IPS-18a (cell line): Measurements from ENCODE around the gene STK33.

Source experiments
- H3K27ac ChIP-seq: one replicate; pipeline ENCODE4 v1.5.1; 2013; ENCODE audit warnings: low read length
- H3K27me3 ChIP-seq: one replicate; pipeline ENCODE4 v1.6.1; 2013; ENCODE audit warnings: mild to moderate bottlenecking, low read length; ENCODE audit not compliant: control insufficient read depth, insufficient read depth
- H3K36me3 ChIP-seq: one replicate; pipeline ENCODE4 v1.6.1; 2013; ENCODE audit warnings: low read depth, low read length; ENCODE audit not compliant: control insufficient read depth
- H3K4me1 ChIP-seq: one replicate; pipeline ENCODE4 v1.6.1; 2013; ENCODE audit warnings: low read depth, low read length; ENCODE audit not compliant: control insufficient read depth
- H3K4me3 ChIP-seq: one replicate; pipeline ENCODE4 v1.5.1; 2013; ENCODE audit warnings: low read length
- H3K9ac ChIP-seq: one replicate; pipeline ENCODE4 v1.6.1; 2013; ENCODE audit warnings: mild to moderate bottlenecking, low read length, moderate library complexity
- H3K9me3 ChIP-seq: one replicate; pipeline ENCODE4 v1.6.1; 2013; ENCODE audit warnings: low read depth, low read length; ENCODE audit not compliant: control insufficient read depth

Gene STK33

GRCh38 chr11:8346157-8346755, 247.8 kb downstream of the STK33 start:
- no peak overlapping the region for H3K4me3 ChIP-seq
- H3K9me3 ChIP-seq, result no peaks in the 10 kb centered on the region
- no peaks in the 10 kb centered on the region for H3K4me1 ChIP-seq
- H3K36me3 ChIP-seq, result no peaks in the 10 kb centered on the region
- H3K27ac ChIP-seq, result no peak overlapping the region
- H3K27me3 ChIP-seq, result no peaks in the 10 kb centered on the region
- no peak overlapping the region for H3K9ac ChIP-seq

DNA sequence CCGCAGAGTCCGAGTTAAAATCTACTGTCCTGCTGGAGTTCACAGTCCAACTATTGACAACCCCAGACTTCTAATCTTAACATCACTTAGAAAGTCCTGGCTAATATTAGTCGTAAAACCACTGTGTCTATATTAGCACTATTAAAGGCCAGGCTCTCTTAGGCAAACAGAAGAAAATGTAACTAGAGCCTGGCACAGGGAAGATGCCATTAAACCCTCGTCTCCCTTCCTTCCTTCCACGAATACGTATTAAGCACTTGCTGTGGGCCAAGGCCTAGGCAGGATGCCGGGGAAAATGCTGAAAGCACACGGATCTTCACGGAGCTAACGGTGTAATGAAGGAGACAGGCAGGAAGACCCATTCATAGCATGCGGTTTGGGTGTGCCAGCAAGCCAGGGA, 248.8 kb downstream of the STK33 start:
- H3K9me3 ChIP-seq, result no peaks in the 10 kb centered on the region
- H3K27ac ChIP-seq, result no peak overlapping the region
- H3K27me3 ChIP-seq, result no peaks in the 10 kb centered on the region
- H3K36me3 ChIP-seq, result no peaks in the 10 kb centered on the region
- H3K9ac ChIP-seq, result no peak overlapping the region
- H3K4me3 ChIP-seq, result no peak overlapping the region
- H3K4me1 ChIP-seq, result no peaks in the 10 kb centered on the region

- Histone ChIP-seq H3K9me3 (no peaks in the 10 kb centered on the region), H3K4me3 (no peak overlapping the region), H3K4me1 (no peaks in the 10 kb centered on the region), H3K27ac (no peak overlapping the region), H3K9ac (no peak overlapping the region), H3K27me3 (no peaks in the 10 kb centered on the region), H3K36me3 (no peaks in the 10 kb centered on the region)
Observed at GRCh38 chr11:8344346-8344745, 249.7 kb downstream of the STK33 start.

- Histone ChIP-seq H3K9ac (no peak overlapping the region), H3K27me3 (no peaks in the 10 kb centered on the region), H3K9me3 (no peaks in the 10 kb centered on the region), H3K4me3 (no peak overlapping the region), H3K27ac (no peak overlapping the region), H3K36me3 (no peaks in the 10 kb centered on the region), H3K4me1 (no peaks in the 10 kb centered on the region)
Observed at GRCh38 chr11:8342821-8343681, 251.0 kb downstream of the STK33 start.

- Histone ChIP-seq H3K9me3 (no peaks in the 10 kb centered on the region), H3K9ac (no peak overlapping the region), H3K36me3 (no peaks in the 10 kb centered on the region), H3K4me3 (no peak overlapping the region), H3K4me1 (peaks cover 4% of the 10 kb centered on the region), H3K27ac (no peak overlapping the region), H3K27me3 (no peaks in the 10 kb centered on the region)
Observed at GRCh38 chr11:8341996-8342395, 252.0 kb downstream of the STK33 start.
